ENCODE data around the gene ADAMTS19.

- TF ChIP-seq EZH2 (IDR thresholded peaks at IDR 0.05; ENCODE audit: insufficient read depth, poor library complexity, severe bottlenecking), result no peak
- no peak for TF ChIP-seq EZH2phosphoT487 (IDR thresholded peaks at IDR 0.05; ENCODE audit: insufficient read depth, low read depth)
These were observed 5.6 kb upstream of the ADAMTS19 start for GRCh38 chr5:129454461-129454860.
